Testis (tissue), 2 donors: Measurements from ENCODE around the gene KIF17.

Source experiments
- POLR2A ChIP-seq: fragments of 450-650 bp; IDR thresholded peaks from one replicate; pipeline ENCODE4 v1.6.1; 2017; ENCODE audit warnings: antibody characterized with exemption, mild to moderate bottlenecking, moderate library complexity
- TF ChIP-seq, protein P1 (sequence below), 3 experiments: fragments of 450-650 bp in 2 of 3; fragments of 200-600 bp in 1 of 3; sonication (generic) in 1 of 3; IDR thresholded peaks; one replicate each; pipeline ENCODE4 v1.5.1; 2016 to 2019; ENCODE audit warnings: antibody characterized with exemption in 3 of 3, mild to moderate bottlenecking in 2 of 3, moderate library complexity in 1 of 3

DNA sequence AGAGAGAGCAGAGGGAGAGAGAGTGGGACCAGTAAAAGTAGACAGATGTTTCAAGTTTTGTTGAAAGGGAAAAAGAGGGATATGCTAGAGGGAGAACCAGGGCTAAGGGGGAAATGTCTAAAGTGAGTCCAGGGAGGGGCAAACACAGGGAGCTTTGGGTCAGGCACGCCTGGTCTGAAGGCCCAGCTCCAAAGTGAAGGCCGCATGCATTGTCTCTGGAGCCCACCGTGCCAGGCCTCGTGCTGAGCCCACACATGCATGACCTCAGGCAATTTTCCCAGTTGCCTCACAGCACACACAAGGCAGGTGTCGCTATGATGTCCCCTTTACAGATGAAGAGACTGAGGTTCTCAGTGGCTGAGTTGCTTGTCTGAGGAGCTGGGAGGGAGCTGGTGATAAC lies 16.0 kb downstream of the KIF17 start:
- TF ChIP-seq, protein P1, sequence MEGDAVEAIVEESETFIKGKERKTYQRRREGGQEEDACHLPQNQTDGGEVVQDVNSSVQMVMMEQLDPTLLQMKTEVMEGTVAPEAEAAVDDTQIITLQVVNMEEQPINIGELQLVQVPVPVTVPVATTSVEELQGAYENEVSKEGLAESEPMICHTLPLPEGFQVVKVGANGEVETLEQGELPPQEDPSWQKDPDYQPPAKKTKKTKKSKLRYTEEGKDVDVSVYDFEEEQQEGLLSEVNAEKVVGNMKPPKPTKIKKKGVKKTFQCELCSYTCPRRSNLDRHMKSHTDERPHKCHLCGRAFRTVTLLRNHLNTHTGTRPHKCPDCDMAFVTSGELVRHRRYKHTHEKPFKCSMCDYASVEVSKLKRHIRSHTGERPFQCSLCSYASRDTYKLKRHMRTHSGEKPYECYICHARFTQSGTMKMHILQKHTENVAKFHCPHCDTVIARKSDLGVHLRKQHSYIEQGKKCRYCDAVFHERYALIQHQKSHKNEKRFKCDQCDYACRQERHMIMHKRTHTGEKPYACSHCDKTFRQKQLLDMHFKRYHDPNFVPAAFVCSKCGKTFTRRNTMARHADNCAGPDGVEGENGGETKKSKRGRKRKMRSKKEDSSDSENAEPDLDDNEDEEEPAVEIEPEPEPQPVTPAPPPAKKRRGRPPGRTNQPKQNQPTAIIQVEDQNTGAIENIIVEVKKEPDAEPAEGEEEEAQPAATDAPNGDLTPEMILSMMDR (IDR thresholded peaks at IDR 0.05), result no peak
- TF ChIP-seq POLR2A, result no peak
